Measurements from ENCODE around the gene MPV17. TPM values are rescaled to one million over a fixed set of nuclear protein-coding genes. Genes with fewer than 3 reads are reported as not detected.

MPV17 gene
- total and polyA plus RNA-seq, 2 of the 13 experiments (the other 11 are each of a cell fraction or from before 2014, with no cell fraction given): 48.9 to 129 TPM

GRCh38 chr2:27291865-27292264 is 31.0 kb downstream of the MPV17 start (continued):
- TF ChIP-seq HIC2 (CRISPR knock-in tag; IDR thresholded peaks at IDR 0.05; ENCODE audit: low read depth) (peak; percentile 21; the same call in 1 of the 2 replicates), ZBTB21 (CRISPR knock-in tag; IDR thresholded peaks at IDR 0.05) (no peak), ZNF296 (CRISPR knock-in tag; conservative IDR thresholded peaks at IDR 0.05) (no peak), FOXC1 (CRISPR knock-in tag; IDR thresholded peaks at IDR 0.05; ENCODE audit: borderline replicate concordance) (0 out of 2 replicates have a peak, but pooled peaks have one; percentile 39), KDM5B (CRISPR knock-in tag; IDR thresholded peaks at IDR 0.05; ENCODE audit: borderline replicate concordance) (0 out of 2 replicates have a peak, but pooled peaks have one; percentile 28), TEAD3 (CRISPR knock-in tag; optimal IDR thresholded peaks at IDR 0.05; ENCODE audit: borderline replicate concordance) (peak; percentile 28), ZNF768 (CRISPR knock-in tag; IDR thresholded peaks at IDR 0.05) (0 out of 2 replicates have a peak, but pooled peaks have one; percentile 16), ZNF274 (CRISPR knock-in tag; IDR thresholded peaks at IDR 0.05) (peak; percentile 64; the same call in 1 of the 2 replicates), TBX2 (CRISPR knock-in tag; IDR thresholded peaks at IDR 0.05; ENCODE audit: borderline replicate concordance) (peak; percentile 49; the same call in 1 of the 2 replicates), SMC3 (IDR thresholded peaks at IDR 0.05; ENCODE audit: low read length) (peak; percentile 35; the same call in 1 of the 2 replicates), ZMYM3 (CRISPR knock-in tag; IDR thresholded peaks at IDR 0.05) (peak; percentile 11; the same call in 1 of the 2 replicates), HMGA1 (CRISPR knock-in tag; conservative IDR thresholded peaks at IDR 0.05) (no peak), ATF2 (CRISPR knock-in tag; IDR thresholded peaks at IDR 0.05) (peak; percentile 17; the same call in 1 of the 2 replicates), HMGXB4 (CRISPR knock-in tag; IDR thresholded peaks at IDR 0.05; ENCODE audit: borderline replicate concordance in 1 of 2, low read depth in 1 of 2) (0 out of 4 replicates have a peak, but pooled peaks of 1 of the 2 experiments have one; percentile 49), SIX1 (CRISPR knock-in tag; IDR thresholded peaks at IDR 0.05; ENCODE audit: borderline replicate concordance) (no peak), ZNF770 (CRISPR knock-in tag; IDR thresholded peaks at IDR 0.05) (no peak), PAWR (CRISPR knock-in tag; IDR thresholded peaks at IDR 0.05; ENCODE audit: borderline replicate concordance) (0 out of 2 replicates have a peak, but pooled peaks have one; percentile 29), TEAD2 (CRISPR knock-in tag; IDR thresholded peaks at IDR 0.05) (no peak), MAFF (IDR thresholded peaks at IDR 0.05; ENCODE audit: low read depth, low read length) (no peak), ZUFSP (CRISPR knock-in tag; IDR thresholded peaks at IDR 0.05; ENCODE audit: borderline replicate concordance) (no peak), ZNF589 (CRISPR knock-in tag; conservative IDR thresholded peaks at IDR 0.05) (no peak)

All from HepG2 (cell line).